Caco-2 (cell line): ENCODE data around the gene ADGRE1. TPM values are rescaled to one million over a fixed set of nuclear protein-coding genes. Genes with fewer than 3 reads are reported as not detected.

Experiments used
- BruUV-seq: library from RNA; stranded (reverse); fragments of 400-500 nt; replicated peaks from 2 replicates; lab custom pipeline; 2021; lab: Mats Ljungman, UMichigan
- CTCF ChIA-PET: fragments of 300-600 bp; sonication (Branson Sonifier 250); formaldehyde crosslinking; loops from one replicate; lab custom pipeline; 2022; ENCODE audit warnings: antibody characterized with exemption; lab: Charles Lee
- POLR2A ChIA-PET: fragments of 300-600 bp; sonication (Branson Sonifier 250); formaldehyde crosslinking; loops from one replicate; lab custom pipeline; 2022; ENCODE audit warnings: antibody characterized with exemption; lab: Charles Lee
- DNase-seq, 2 experiments: peaks; one replicate each; pipeline versions ENCODE4 v3.0.0 to v3.0.0-alpha.2; 2020 to 2022
- H3K27me3 ChIP-seq: replicated peaks from 2 replicates; pipeline ENCODE4 v1.6.0; 2011; ENCODE audit warnings: low read length; ENCODE audit not compliant: control insufficient read depth, insufficient read depth
- H3K36me3 ChIP-seq: 2 replicates; pipeline ENCODE4 v1.5.1; 2011; ENCODE audit warnings: low read length; ENCODE audit not compliant: control insufficient read depth, insufficient read depth
- H3K4me1 ChIP-seq: fragments of 250-450 bp; sonication (Bioruptor Pico); 2 replicates; pipeline ENCODE4 v1.5.1; 2020; ENCODE audit warnings: mild to moderate bottlenecking
- H3K4me3 ChIP-seq: 2 replicates; pipeline ENCODE4 v1.5.1; 2011; ENCODE audit warnings: low read depth, mild to moderate bottlenecking, control low read depth, low read length
- H3K9me3 ChIP-seq: fragments of 250-450 bp; sonication (Bioruptor Pico); 2 replicates; pipeline ENCODE4 v1.5.1; 2020; ENCODE audit warnings: mild to moderate bottlenecking, moderate library complexity
- H3K27ac Mint-ChIP-seq: one replicate; pipeline ENCODE4 v1.8.0; 2022; ENCODE audit warnings: mixed read lengths; ENCODE audit not compliant: unreplicated experiment
- H3K27me3 Mint-ChIP-seq: one replicate; pipeline ENCODE4 v1.8.0; 2022; ENCODE audit warnings: mixed read lengths; ENCODE audit not compliant: insufficient read depth, unreplicated experiment
- H3K36me3 Mint-ChIP-seq: one replicate; pipeline ENCODE4 v1.8.0; 2022; ENCODE audit warnings: mild to moderate bottlenecking, mixed read lengths; ENCODE audit not compliant: insufficient read depth, unreplicated experiment
- H3K4me1 Mint-ChIP-seq: one replicate; pipeline ENCODE4 v1.8.0; 2022; ENCODE audit warnings: low read depth, mixed read lengths; ENCODE audit not compliant: unreplicated experiment
- H3K4me3 Mint-ChIP-seq: one replicate; pipeline ENCODE4 v1.8.0; 2022; ENCODE audit warnings: mild to moderate bottlenecking, moderate library complexity, mixed read lengths; ENCODE audit not compliant: unreplicated experiment
- H3K9me3 Mint-ChIP-seq: one replicate; pipeline ENCODE4 v1.8.0; 2022; ENCODE audit warnings: mixed read lengths; ENCODE audit not compliant: unreplicated experiment
- intact Hi-C: fragments of 100-400 bp; cut with micrococcal nuclease; formaldehyde crosslinking; loops from one replicate; pipeline ENCODE4 v1.10.0; 2022; ENCODE audit not compliant: unreplicated experiment
- total RNA-seq: library from RNA; stranded (reverse); gene quantifications from 2 replicates; pipeline ENCODE4 v1.2.3, GENCODE V29; 2022
- TF ChIP-seq, protein P1 (sequence below), 2 experiments: fragments of 200-600 bp in 1 of 2; IDR thresholded peaks; 1 replicate in 1 of 2; 2 replicates in 1 of 2; pipeline versions ENCODE4 v1.5.1 to v1.8.0; 2011 to 2022; ENCODE audit warnings: antibody characterized with exemption in 1 of 2, control low read depth in 1 of 2, inconsistent platforms in 1 of 2, low read depth in 1 of 2, low read length in 1 of 2, mild to moderate bottlenecking in 1 of 2, moderate library complexity in 1 of 2; ENCODE audit not compliant: insufficient read depth in 1 of 2, severe bottlenecking in 1 of 2, unreplicated experiment in 1 of 2

Gene ADGRE1
- total RNA-seq, 1 experiment from 2014 or later, result not detected

DNA sequence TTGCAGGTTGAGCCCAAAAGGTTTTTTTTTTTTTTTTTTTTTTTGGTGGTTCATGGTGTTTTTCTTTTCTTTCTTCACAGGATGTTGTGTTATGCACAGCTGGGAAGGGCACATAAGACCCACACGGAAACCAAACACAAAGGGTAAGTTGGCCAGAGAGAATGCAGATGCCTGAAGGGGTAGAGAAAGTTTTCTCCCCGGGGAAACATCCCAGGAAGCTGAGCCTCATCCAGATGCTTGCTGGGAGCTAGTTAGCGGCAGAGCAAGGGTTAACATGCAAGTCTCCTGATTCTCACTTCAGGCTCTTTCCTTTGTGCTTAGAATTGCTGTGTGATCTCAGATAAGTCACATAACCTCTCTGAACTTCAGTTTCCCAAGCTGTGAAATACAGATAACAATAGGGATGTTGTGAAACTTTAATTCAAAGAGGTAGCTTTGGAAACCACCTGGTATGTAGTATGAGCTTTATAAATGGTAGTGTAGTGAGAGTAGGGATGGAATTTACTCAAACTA is 3.1 kb downstream of the ADGRE1 start:
- no TSS peak for BruUV-seq
- POLR2A ChIA-PET, result no interaction called here
- no peak for DNase-seq
- H3K27me3 Mint-ChIP-seq, result peaks cover 10% of the 10 kb centered on the region
- H3K9me3 ChIP-seq, result no peaks in the 10 kb centered on the region
- no peak overlapping the region for H3K4me3 ChIP-seq
- no peaks in the 10 kb centered on the region for H3K36me3 ChIP-seq
- peaks cover 5% of the 10 kb centered on the region for H3K36me3 Mint-ChIP-seq
- intact Hi-C loops, result no loop called here
- H3K9me3 Mint-ChIP-seq, result peaks cover 25% of the 10 kb centered on the region
- H3K27me3 ChIP-seq, result no peaks in the 10 kb centered on the region
- H3K4me3 Mint-ChIP-seq, result no peak overlapping the region
- H3K27ac Mint-ChIP-seq, result no peak overlapping the region
- CTCF ChIA-PET, result no interaction called here
- no peaks in the 10 kb centered on the region for H3K4me1 Mint-ChIP-seq
- TF ChIP-seq, protein P1, sequence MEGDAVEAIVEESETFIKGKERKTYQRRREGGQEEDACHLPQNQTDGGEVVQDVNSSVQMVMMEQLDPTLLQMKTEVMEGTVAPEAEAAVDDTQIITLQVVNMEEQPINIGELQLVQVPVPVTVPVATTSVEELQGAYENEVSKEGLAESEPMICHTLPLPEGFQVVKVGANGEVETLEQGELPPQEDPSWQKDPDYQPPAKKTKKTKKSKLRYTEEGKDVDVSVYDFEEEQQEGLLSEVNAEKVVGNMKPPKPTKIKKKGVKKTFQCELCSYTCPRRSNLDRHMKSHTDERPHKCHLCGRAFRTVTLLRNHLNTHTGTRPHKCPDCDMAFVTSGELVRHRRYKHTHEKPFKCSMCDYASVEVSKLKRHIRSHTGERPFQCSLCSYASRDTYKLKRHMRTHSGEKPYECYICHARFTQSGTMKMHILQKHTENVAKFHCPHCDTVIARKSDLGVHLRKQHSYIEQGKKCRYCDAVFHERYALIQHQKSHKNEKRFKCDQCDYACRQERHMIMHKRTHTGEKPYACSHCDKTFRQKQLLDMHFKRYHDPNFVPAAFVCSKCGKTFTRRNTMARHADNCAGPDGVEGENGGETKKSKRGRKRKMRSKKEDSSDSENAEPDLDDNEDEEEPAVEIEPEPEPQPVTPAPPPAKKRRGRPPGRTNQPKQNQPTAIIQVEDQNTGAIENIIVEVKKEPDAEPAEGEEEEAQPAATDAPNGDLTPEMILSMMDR (IDR thresholded peaks at IDR 0.05; ENCODE audit: insufficient read depth in 1 of 2, low read depth in 1 of 2, low read length in 1 of 2, severe bottlenecking in 1 of 2, unreplicated experiment in 1 of 2), result no peak
- no peaks in the 10 kb centered on the region for H3K4me1 ChIP-seq

DNA sequence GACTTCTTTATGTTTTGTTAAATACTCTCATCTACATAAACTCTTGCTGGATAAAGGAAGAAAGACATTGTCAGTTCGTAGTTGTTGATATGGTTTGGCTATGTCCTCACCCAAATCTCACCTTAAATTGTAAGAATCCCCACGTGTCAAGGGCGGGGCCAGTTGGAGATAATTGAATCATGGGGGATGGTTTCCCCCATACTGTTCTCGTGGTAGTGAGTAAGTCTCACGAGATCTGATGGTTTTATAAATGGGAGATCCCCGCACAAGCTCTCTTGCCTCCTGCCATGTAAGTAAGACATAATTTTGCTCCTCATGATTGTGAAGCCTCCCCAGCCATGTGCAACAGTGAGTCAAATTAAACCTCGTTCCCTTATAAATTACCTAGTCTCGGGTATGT is 3.6 kb downstream of the ADGRE1 start:
- Mint-ChIP-seq H3K4me1 (no peaks in the 10 kb centered on the region), H3K9me3 (peaks cover 25% of the 10 kb centered on the region), H3K27ac (no peak overlapping the region), H3K4me3 (no peak overlapping the region), H3K27me3 (peaks cover 10% of the 10 kb centered on the region), H3K36me3 (peaks cover 5% of the 10 kb centered on the region)
- Histone ChIP-seq H3K4me3 (no peak overlapping the region), H3K27me3 (no peaks in the 10 kb centered on the region), H3K4me1 (no peaks in the 10 kb centered on the region), H3K9me3 (no peaks in the 10 kb centered on the region), H3K36me3 (no peaks in the 10 kb centered on the region)
- CTCF ChIA-PET, result no interaction called here
- TF ChIP-seq, protein P1 (IDR thresholded peaks at IDR 0.05; ENCODE audit: insufficient read depth in 1 of 2, low read depth in 1 of 2, low read length in 1 of 2, severe bottlenecking in 1 of 2, unreplicated experiment in 1 of 2), result no peak
- BruUV-seq, result no TSS peak
- intact Hi-C loops, result no loop called here
- POLR2A ChIA-PET, result no interaction called here
- no peak for DNase-seq

DNA sequence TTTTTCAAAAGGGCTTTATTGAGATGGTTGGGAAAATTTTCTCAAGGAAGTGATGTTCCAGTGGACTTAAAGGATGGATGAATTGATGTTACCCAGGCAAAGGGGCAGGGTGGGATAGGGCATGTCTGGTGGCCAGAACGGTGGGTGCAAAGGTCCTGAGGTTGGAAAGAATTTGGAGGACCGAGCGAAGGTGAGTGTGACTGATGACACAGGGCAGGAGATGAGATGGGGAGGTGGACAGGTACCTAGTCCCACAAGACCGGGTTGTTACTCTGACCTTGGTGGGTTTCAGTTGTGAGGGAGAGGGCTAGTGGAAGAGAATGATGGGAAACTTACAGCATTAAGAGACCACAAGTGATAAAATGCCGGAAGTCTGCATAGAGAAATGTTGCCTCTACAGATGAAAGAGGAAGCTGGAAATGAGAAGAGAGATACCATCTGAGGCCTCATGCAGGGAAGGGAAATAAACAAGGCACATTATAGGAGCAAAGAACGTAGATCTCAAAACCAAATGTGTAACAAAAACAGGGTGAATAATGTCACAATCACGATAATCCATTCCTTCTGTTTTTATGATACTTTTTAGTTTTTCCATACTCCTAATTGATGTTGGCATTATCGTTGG is 4.5 kb downstream of the ADGRE1 start:
- no peak for DNase-seq
- H3K9me3 ChIP-seq, result no peaks in the 10 kb centered on the region
- ChIA-PET CTCF (no interaction called here), POLR2A (no interaction called here)
- Mint-ChIP-seq H3K36me3 (peaks cover 5% of the 10 kb centered on the region), H3K4me3 (no peak overlapping the region), H3K27me3 (peaks cover 10% of the 10 kb centered on the region), H3K27ac (no peak overlapping the region), H3K4me1 (no peaks in the 10 kb centered on the region), H3K9me3 (peaks cover 32% of the 10 kb centered on the region)
- TF ChIP-seq, protein P1 (IDR thresholded peaks at IDR 0.05; ENCODE audit: insufficient read depth in 1 of 2, low read depth in 1 of 2, low read length in 1 of 2, severe bottlenecking in 1 of 2, unreplicated experiment in 1 of 2), result no peak
- no peaks in the 10 kb centered on the region for H3K4me1 ChIP-seq
- H3K36me3 ChIP-seq, result no peaks in the 10 kb centered on the region
- intact Hi-C loops, result no loop called here
- no peaks in the 10 kb centered on the region for H3K27me3 ChIP-seq
- H3K4me3 ChIP-seq, result no peak overlapping the region
- BruUV-seq, result no TSS peak
